NCI-H1417 (cell line): ENCODE data around the gene PLEKHO1.
A peak's percentile ranks its signal among the peaks of the same experiment; 100 is the strongest.
"Not testable (repeated sequence)": the region's sequence is repeated elsewhere in the genome, so short reads cannot be mapped to it uniquely, and the experiment has no call there.

Source experiments
- DNase-seq, 3 experiments: peaks; one replicate each; lab custom pipeline; 2025; lab: John Stamatoyannopoulos, UW

Gene PLEKHO1

DNA sequence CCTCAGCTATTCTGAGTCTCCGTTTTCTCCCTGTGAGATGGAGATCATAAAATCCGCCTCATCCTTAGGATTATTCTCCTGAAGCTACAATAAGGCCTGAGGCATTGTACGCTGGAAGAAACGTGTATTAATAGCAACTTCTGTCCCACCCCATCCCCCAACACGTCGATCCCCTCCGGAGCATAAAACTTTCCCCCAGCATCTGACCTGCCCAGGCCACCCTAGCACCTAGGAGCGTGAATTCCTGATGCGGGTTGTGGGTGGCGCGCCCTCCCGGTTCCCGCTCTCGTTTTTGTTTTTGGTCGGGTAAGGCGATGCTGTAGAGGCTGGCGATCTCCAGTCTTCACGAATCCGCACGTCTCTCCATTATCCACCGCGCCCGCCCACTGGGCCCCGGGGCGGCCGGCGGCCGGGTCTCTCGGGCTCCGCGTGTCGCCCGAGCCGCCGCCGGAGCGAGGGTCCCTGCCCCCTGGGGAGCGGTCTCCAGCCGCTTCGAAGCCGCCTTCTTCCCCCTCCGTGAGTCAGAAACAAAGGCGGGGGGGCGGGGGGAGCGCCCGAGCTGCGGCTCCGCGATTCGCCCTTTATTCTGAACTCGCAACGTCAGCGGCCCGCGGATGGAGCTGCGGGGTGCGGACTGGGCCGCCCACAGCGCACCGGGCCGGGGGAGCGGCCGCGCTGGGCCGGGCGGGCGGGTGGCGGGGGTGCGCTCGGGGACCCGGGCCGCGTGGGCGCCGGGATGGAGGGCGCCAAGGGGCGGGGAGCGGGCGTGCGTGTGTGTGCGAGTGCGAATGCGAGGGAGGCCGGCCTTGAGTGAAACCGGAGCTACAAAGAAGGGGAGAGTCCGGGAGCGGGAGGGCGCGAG, at the start of gene PLEKHO1:
TSS of gene PLEKHO1 (plus strand) at position 646 of the 862 bp plus-strand sequence. CDS start 342 bp downstream, outside the sequence.
- DNase-seq, result peak; percentile 88 to 98 (median 90)

DNA sequence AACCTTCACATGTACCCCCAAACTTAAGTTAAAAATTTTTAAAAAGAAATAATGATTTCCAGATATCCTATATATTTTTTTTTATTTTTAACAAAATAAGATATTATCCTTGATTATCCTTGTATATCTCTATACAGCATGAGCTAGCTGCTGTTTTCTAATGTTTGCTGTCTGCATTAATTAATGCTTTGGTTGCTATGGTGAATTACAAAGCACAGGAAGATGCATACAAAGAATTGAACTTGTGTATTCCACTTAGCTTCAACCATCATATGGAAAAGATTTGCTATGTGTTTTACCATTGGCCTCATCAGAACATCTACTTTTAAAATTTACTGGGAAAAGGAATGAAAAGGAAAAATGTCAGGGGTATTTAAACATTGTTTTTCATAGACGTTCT, 46.7 kb upstream of the PLEKHO1 start:
- DNase-seq, result peak in 2 of 3 experiments; percentile 32 to 73

- no peak for DNase-seq
Measured at GRCh38 chr1:150106341-150106740, 43.4 kb upstream of the PLEKHO1 start.

DNA sequence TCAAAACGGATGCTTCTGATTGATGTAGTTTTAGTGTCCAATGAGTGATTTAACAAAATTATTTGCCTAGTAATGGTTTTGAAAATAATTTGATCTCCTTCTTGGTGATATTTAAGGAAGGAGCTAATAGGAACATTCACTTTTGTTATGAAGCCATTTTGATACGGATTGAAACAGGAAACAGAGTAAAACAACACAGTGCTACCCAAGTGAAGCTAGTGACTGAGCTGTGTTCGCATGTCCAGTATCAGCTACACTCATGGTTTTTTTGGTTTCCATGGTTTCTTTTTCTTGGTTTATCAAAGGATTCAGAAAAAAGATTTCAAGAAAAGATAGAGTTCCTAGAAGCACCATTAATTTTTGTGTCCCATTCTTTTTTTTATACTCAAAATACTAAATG, 40.1 kb upstream of the PLEKHO1 start:
- no peak for DNase-seq

DNA sequence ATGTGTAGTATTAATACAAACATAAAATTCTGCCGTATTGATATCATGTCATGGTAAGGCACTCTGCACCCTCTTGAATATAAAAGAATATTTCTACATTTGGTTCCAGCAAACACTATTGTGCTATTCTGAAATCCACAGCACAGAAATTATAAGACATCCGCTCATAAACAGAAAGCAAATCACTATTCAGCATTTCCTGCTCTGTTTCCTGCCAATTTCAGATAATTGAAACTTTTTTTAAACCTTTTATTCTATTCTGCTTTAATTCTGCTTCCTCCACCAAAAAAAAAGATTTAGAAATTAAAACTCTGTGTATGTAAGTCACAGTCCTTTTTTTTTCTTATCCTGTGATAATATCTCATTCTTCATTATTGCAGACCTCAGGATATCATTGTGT, 39.6 kb upstream of the PLEKHO1 start:
- DNase-seq, result no peak

DNA sequence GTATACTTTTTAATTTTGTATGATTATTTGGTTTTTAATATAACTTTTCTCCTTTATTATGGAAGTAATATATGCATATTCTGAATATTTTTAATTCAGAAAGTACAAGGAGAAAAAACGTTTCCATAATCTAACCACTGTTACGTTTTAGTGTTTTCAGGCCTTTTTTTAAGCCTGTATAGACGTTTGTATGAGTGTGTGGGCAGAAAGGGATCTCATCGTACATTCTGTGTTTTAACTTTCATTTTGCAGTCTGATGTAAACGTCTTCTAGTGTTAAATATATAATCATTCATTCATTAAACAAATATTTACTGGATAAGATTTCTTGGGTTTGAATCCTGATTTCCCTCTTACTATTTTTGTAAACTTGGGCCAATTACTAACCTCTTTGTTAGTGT, 38.0 kb upstream of the PLEKHO1 start:
- no peak for DNase-seq

DNA sequence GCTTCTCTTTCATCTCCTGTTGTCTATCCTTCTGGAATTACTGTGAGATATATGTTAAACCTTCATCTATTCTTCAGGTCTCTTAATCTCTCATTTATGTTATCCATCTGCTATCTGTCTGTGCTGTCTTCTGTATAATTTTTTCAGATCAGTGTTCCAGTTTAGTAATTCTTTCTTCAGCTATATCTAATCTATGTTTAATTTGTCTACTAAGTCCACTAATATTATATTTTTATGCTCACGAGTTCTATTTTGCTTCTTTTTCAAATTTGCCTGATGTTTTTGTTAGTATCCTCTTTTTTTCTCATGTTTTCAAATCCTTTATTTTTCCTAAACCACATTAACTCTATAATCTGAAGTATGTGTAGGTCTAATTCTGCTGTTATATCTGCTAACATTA, 34.6 kb upstream of the PLEKHO1 start:
- DNase-seq, result no peak

DNA sequence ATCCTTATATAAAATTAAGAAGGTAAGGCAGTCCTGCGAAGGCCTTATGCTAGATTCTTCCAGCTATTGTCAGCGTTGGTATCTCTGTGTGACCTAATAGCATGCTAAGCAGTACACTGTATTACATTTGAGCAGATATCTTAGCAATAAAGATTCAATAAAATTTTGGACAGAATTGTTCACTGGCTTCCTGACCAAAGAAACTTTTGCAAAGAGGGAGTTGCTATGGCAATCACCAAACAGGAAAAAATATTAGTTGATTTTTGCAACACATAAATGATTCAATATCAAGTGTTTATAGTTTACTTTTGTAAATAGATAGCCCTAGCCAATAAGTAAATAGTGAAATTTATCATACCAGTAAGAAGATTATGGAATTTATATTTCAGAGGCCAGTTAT, 31.0 kb upstream of the PLEKHO1 start:
- no peak for DNase-seq

GRCh38 chr1:150121236-150121862, 28.4 kb upstream of the PLEKHO1 start:
- DNase-seq, result no peak

DNA sequence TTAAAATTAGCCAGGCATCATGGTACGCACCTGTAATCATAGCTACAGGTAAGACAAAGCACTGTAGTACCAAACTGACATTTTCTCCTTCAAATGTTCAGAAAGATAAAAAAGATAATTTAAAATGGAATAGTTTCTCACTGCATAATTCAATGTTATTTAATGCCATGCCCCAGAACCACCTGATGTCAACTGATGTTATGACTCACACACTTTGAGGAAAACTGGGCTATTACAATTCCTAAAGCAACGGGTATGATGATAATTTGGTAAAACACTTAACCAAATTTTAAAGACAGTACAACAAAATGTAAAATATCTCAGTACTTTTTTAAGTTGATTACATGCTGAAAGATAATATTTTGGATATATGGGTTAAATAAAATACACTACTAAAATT, 22.9 kb upstream of the PLEKHO1 start:
- DNase-seq, result no peak

DNA sequence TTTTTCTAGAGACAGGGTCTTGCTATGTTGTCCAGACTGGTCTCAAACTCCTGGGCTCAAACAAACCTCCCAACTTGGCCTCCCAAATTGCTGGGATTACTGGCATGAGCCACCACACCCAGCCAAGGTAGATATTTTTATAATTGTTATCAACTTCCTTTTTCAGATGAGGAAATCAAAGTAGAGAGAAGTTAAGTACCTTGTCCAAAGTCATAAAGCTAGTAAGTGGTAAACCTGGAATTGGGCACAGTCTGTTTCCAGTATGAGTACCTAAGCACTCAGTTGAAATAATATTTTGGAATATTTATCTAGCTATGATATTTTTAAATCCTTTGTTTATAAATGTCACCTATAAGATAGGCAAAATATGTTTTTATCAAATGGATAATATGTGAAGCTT, 22.3 kb upstream of the PLEKHO1 start:
- DNase-seq, result no peak

GRCh38 chr1:150127868-150128267, 21.8 kb upstream of the PLEKHO1 start:
- no peak for DNase-seq

- DNase-seq, result no peak
Measured at GRCh38 chr1:150132372-150132771, 17.3 kb upstream of the PLEKHO1 start.

- no peak for DNase-seq
Measured at GRCh38 chr1:150134537-150134936, 15.2 kb upstream of the PLEKHO1 start.

- DNase-seq, result not testable (repeated sequence)
Measured at GRCh38 chr1:150135400-150135799, 14.3 kb upstream of the PLEKHO1 start.

- DNase-seq, result no peak
Measured at GRCh38 chr1:150138044-150138443, 11.7 kb upstream of the PLEKHO1 start.

GRCh38 chr1:150141452-150141851, 8.3 kb upstream of the PLEKHO1 start:
- DNase-seq, result no peak

DNA sequence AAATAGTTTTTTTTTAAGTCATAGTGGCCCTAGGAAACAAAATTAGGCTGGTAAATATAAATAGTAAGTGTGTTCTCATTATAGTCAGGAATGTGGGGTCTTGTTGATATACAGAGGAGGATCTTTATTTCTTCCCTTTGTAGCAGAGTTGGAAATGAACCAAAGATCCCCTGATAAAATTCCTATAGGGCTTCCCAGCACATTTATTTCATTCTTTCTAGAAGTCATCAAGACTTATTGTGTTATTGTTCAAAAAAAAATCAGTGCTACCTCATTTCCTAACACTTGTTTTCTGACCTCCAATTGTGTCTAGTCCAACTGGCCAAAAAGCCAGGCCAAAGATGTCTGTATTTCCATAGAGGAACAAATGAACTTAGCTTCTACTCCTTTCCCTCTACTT, 7.6 kb upstream of the PLEKHO1 start:
- no peak for DNase-seq

DNA sequence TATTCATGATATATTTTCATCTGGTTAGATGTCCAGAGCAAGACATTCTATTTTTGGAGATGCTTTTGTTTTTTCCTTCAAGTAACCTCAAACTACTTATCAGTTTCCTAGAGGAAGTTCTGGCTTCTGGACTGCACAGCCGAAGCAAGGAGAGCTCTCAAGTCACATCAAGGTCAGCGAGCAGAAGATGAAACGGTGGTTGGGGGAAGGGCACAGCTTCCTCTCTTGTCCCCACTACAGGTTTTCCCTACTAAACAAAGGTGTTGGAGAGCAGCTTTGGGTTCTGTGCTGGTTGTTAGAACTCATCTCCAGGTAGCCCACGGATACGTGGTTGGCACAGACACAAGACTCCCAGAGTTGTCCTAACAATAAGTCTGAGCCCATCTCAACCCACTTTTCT, 5.1 kb upstream of the PLEKHO1 start:
- no peak for DNase-seq

- DNase-seq, result not testable (repeated sequence)
Measured at GRCh38 chr1:150146016-150146415, 3.7 kb upstream of the PLEKHO1 start.

DNA sequence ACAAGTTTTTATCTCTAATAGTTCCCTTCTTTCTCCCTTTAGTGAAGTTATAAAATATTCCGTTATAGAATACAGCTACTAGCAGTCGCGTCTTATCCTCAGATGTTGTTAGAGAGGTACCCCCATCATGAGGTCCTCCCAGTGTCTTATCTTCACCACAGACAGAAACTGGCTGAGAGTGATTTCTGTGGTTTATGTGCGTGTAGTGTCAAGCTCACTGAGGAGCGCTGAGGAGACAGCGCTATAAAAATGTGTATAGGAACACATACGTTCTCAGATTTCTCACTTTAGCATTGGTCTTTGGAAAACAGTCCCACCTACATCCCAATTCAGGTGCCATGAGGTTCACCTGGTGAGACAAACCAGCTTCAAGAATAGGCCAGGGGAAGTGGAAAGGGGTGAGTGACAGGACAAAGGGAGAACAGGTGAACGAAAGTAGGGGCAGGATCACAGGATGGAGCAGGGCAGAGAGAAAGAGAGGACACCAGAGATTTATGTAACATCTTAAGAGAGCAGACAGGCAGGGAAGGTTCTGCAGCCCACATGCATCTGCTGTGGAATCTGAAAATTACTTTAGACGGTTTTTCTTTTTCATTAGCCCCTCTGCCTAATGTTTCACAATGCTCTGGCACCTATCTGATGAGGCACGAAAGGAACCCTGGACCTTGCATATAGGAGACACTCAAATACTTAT, 2.7 kb upstream of the PLEKHO1 start:
- peak in 1 of 3 experiments; percentile 40 for DNase-seq

DNA sequence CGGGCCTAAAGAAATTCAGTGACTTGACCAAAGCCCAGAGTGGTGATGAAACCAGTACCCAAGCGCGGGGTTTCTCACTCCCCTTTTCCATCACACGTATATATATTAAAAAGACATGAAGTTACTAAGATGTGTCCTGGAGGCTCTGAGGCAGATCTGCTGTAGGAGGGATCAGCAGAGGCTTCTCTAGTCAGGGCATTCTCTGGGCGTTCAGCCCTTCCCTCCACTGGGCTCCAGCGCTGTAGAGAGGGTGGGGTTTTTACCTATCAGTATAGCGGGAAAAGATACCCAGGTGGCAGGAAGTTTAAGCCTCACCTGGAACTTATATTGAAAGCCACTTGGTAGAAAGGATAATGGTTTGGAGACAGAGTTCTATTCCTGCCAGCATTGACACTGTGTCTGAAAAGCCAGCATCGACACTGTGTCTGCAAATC, 862 bp upstream of the PLEKHO1 start:
- DNase-seq, result peak; percentile 38 to 85 (median 77)
